DMS79 (cell line): ENCODE results near the gene PTPRR.

Source experiments
- DNase-seq: peaks from one replicate; lab custom pipeline; 2025; lab: John Stamatoyannopoulos, UW

PTPRR gene

GRCh38 chr12:70796989-70797388 is 123.5 kb downstream of the PTPRR start:
- no peak for DNase-seq

- DNase-seq = no peak
These were observed 124.9 kb downstream of the PTPRR start for GRCh38 chr12:70795608-70796007.

- DNase-seq = no peak
These were observed 126.4 kb downstream of the PTPRR start for GRCh38 chr12:70794131-70794530.

GRCh38 chr12:70788774-70789173 is 131.8 kb downstream of the PTPRR start:
- DNase-seq = no peak

GRCh38 chr12:70787612-70788011 is 132.9 kb downstream of the PTPRR start:
- DNase-seq = no peak

GRCh38 chr12:70785896-70786295 is 134.6 kb downstream of the PTPRR start:
- no peak for DNase-seq

GRCh38 chr12:70784042-70784668 is 136.4 kb downstream of the PTPRR start:
- DNase-seq = no peak

GRCh38 chr12:70783455-70783854 is 137.1 kb downstream of the PTPRR start:
- DNase-seq = no peak

- DNase-seq = no peak
These were observed 141.3 kb downstream of the PTPRR start for GRCh38 chr12:70779250-70779649.

GRCh38 chr12:70774055-70774454 is 146.5 kb downstream of the PTPRR start:
- DNase-seq = no peak

- no peak for DNase-seq
These were observed 147.7 kb downstream of the PTPRR start for GRCh38 chr12:70772836-70773235.

- DNase-seq = no peak
These were observed 149.0 kb downstream of the PTPRR start for GRCh38 chr12:70771581-70771980.

GRCh38 chr12:70763666-70764065 is 156.9 kb downstream of the PTPRR start:
- no peak for DNase-seq

GRCh38 chr12:70762000-70762399 is 158.5 kb downstream of the PTPRR start:
- DNase-seq = no peak

GRCh38 chr12:70759161-70759918 is 161.2 kb downstream of the PTPRR start:
- DNase-seq = no peak

GRCh38 chr12:70758494-70758845 is 162.1 kb downstream of the PTPRR start:
- no peak for DNase-seq

- no peak for DNase-seq
These were observed 162.6 kb downstream of the PTPRR start for GRCh38 chr12:70757830-70758493.

GRCh38 chr12:70756791-70757190 is 163.7 kb downstream of the PTPRR start:
- DNase-seq = no peak

GRCh38 chr12:70756118-70756517 is 164.4 kb downstream of the PTPRR start:
- DNase-seq = no peak

GRCh38 chr12:70754330-70754741 is 166.2 kb downstream of the PTPRR start:
- no peak for DNase-seq

GRCh38 chr12:70752327-70752726 is 168.2 kb downstream of the PTPRR start:
- DNase-seq = no peak

- DNase-seq = no peak
These were observed 170.6 kb downstream of the PTPRR start for GRCh38 chr12:70749931-70750330.

- DNase-seq = no peak
These were observed 171.7 kb downstream of the PTPRR start for GRCh38 chr12:70748809-70749208.
